ENCODE results near the gene FBXL14. TPM values are rescaled to one million over a fixed set of nuclear protein-coding genes. Genes with fewer than 3 reads are reported as not detected.

Gene FBXL14
- total and polyA plus RNA-seq, 9 of the 15 experiments (the other 6 are each of a cell fraction or from before 2014, with no cell fraction given), result 0.13 to 9.8 (median 3.3) TPM

DNA sequence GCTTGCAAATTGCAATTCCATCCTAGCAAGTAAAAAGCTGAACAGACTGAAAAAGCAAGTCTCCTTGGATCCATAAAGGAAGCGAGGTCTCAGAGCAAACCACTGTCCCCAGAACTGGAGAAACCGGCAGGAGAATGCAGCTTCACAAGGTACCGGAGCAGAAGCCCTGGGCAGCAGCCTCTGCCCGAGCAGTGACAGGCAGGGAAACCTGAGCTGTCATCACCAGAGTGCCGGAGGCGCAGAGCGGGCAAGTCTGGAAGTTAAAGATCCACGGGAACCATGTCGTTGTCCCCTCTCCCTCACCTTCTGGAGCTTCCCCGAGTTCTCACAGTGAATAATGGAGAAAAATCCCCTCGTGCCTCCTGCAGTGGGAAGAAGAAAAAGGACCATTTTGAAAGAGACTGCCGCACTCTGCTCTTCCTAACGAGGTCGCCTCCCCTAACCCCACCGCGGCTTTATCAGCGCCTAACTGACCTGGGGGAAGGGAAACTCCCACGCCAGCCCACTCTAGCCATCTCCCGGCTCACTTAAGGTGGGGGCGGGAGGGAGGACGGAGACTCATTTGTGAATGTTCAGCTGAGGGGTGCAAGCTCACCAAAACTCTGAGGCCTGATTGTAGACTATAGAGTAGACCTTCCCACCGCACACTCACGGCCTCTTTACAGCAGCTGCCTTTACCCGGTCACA, 27.8 kb downstream of the FBXL14 start (continued):
- TF ChIP-seq, protein P1, sequence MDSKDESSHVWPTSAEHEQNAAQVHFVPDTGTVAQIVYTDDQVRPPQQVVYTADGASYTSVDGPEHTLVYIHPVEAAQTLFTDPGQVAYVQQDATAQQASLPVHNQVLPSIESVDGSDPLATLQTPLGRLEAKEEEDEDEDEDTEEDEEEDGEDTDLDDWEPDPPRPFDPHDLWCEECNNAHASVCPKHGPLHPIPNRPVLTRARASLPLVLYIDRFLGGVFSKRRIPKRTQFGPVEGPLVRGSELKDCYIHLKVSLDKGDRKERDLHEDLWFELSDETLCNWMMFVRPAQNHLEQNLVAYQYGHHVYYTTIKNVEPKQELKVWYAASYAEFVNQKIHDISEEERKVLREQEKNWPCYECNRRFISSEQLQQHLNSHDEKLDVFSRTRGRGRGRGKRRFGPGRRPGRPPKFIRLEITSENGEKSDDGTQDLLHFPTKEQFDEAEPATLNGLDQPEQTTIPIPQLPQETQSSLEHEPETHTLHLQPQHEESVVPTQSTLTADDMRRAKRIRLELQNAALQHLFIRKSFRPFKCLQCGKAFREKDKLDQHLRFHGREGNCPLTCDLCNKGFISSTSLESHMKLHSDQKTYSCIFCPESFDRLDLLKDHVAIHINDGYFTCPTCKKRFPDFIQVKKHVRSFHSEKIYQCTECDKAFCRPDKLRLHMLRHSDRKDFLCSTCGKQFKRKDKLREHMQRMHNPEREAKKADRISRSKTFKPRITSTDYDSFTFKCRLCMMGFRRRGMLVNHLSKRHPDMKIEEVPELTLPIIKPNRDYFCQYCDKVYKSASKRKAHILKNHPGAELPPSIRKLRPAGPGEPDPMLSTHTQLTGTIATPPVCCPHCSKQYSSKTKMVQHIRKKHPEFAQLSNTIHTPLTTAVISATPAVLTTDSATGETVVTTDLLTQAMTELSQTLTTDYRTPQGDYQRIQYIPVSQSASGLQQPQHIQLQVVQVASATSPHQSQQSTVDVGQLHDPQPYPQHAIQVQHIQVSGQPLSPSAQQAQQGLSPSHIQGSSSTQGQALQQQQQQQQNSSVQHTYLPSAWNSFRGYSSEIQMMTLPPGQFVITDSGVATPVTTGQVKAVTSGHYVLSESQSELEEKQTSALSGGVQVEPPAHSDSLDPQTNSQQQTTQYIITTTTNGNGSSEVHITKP (IDR thresholded peaks at IDR 0.05; ENCODE audit: partially characterized antibody), result peak; percentile 12
- TF ChIP-seq ZNF239 (CRISPR knock-in tag; IDR thresholded peaks at IDR 0.05) (no peak), SREBF2 (CRISPR knock-in tag; IDR thresholded peaks at IDR 0.05) (no peak), ZNF764 (CRISPR knock-in tag; IDR thresholded peaks at IDR 0.05; ENCODE audit: low read depth) (no peak), SAFB2 (IDR thresholded peaks at IDR 0.05; ENCODE audit: borderline replicate concordance, low read depth, low read length, severe bottlenecking) (no peak), ZBTB7A (IDR thresholded peaks at IDR 0.05; ENCODE audit: borderline replicate concordance, control insufficient read depth, low read depth, low read length) (peak; percentile 93), NCOA2 (IDR thresholded peaks at IDR 0.05; ENCODE audit: partially characterized antibody in 2 of 2) (no peak), TBL1XR1 (IDR thresholded peaks at IDR 0.05; ENCODE audit: low read length in 2 of 2) (peak in 1 of 2 experiments; percentile 29; a peak in 1 of 4 replicates), ZNF174 (CRISPR knock-in tag; IDR thresholded peaks at IDR 0.05) (no peak), ZNF146 (CRISPR knock-in tag; IDR thresholded peaks at IDR 0.05; ENCODE audit: unreplicated experiment) (no peak), DPF2 (IDR thresholded peaks at IDR 0.05) (peak; percentile 83), RNF2 (IDR thresholded peaks at IDR 0.05) (peak; percentile 54; the same call in 1 of the 2 replicates), ZNF589 (CRISPR knock-in tag; IDR thresholded peaks at IDR 0.05; ENCODE audit: low read depth) (no peak), EP400 (IDR thresholded peaks at IDR 0.05) (no peak)
- TF ChIP-seq, protein P2, sequence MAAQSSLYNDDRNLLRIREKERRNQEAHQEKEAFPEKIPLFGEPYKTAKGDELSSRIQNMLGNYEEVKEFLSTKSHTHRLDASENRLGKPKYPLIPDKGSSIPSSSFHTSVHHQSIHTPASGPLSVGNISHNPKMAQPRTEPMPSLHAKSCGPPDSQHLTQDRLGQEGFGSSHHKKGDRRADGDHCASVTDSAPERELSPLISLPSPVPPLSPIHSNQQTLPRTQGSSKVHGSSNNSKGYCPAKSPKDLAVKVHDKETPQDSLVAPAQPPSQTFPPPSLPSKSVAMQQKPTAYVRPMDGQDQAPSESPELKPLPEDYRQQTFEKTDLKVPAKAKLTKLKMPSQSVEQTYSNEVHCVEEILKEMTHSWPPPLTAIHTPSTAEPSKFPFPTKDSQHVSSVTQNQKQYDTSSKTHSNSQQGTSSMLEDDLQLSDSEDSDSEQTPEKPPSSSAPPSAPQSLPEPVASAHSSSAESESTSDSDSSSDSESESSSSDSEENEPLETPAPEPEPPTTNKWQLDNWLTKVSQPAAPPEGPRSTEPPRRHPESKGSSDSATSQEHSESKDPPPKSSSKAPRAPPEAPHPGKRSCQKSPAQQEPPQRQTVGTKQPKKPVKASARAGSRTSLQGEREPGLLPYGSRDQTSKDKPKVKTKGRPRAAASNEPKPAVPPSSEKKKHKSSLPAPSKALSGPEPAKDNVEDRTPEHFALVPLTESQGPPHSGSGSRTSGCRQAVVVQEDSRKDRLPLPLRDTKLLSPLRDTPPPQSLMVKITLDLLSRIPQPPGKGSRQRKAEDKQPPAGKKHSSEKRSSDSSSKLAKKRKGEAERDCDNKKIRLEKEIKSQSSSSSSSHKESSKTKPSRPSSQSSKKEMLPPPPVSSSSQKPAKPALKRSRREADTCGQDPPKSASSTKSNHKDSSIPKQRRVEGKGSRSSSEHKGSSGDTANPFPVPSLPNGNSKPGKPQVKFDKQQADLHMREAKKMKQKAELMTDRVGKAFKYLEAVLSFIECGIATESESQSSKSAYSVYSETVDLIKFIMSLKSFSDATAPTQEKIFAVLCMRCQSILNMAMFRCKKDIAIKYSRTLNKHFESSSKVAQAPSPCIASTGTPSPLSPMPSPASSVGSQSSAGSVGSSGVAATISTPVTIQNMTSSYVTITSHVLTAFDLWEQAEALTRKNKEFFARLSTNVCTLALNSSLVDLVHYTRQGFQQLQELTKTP (IDR thresholded peaks at IDR 0.05; ENCODE audit: low read depth in 1 of 2, partially characterized antibody in 2 of 2), result no peak
- TF ChIP-seq, protein P3, sequence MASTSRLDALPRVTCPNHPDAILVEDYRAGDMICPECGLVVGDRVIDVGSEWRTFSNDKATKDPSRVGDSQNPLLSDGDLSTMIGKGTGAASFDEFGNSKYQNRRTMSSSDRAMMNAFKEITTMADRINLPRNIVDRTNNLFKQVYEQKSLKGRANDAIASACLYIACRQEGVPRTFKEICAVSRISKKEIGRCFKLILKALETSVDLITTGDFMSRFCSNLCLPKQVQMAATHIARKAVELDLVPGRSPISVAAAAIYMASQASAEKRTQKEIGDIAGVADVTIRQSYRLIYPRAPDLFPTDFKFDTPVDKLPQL (IDR thresholded peaks at IDR 0.05; ENCODE audit: extremely low read depth, insufficient read length), result no peak
- TF ChIP-seq, protein P4, sequence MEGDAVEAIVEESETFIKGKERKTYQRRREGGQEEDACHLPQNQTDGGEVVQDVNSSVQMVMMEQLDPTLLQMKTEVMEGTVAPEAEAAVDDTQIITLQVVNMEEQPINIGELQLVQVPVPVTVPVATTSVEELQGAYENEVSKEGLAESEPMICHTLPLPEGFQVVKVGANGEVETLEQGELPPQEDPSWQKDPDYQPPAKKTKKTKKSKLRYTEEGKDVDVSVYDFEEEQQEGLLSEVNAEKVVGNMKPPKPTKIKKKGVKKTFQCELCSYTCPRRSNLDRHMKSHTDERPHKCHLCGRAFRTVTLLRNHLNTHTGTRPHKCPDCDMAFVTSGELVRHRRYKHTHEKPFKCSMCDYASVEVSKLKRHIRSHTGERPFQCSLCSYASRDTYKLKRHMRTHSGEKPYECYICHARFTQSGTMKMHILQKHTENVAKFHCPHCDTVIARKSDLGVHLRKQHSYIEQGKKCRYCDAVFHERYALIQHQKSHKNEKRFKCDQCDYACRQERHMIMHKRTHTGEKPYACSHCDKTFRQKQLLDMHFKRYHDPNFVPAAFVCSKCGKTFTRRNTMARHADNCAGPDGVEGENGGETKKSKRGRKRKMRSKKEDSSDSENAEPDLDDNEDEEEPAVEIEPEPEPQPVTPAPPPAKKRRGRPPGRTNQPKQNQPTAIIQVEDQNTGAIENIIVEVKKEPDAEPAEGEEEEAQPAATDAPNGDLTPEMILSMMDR (IDR thresholded peaks at IDR 0.05 in 2 of 3, conservative IDR thresholded peaks at IDR 0.05 in 1 of 3; ENCODE audit: insufficient read depth in 2 of 3, low read depth in 1 of 3, low read length in 3 of 3), result no peak
